CD14-positive monocyte (primary cell): ENCODE data around the gene MUC13. TPM values are rescaled to one million over a fixed set of nuclear protein-coding genes. Genes with fewer than 3 reads are reported as not detected.

Experiments
- DNase-seq, 3 donors: peaks; one replicate each; pipeline ENCODE4 v3.0.0-alpha.2; 2011 to 2022
- H2AFZ ChIP-seq: 2 replicates; pipeline ENCODE4 v1.6.0; 2012; ENCODE audit warnings: mild to moderate bottlenecking, low read depth, low read length, inconsistent platforms; ENCODE audit not compliant: insufficient read depth, poor library complexity, severe bottlenecking
- H3K27ac ChIP-seq, 2 donors: 1 replicate in 1 of 2; 2 replicates in 1 of 2; pipeline ENCODE4 v1.5.1; 2012 to 2013; ENCODE audit warnings: low read length in 2 of 2, control low read depth in 1 of 2, inconsistent platforms in 1 of 2, low read depth in 1 of 2, mild to moderate bottlenecking in 1 of 2
- H3K27me3 ChIP-seq, 2 donors: one replicate each; pipeline versions ENCODE4 v1.6.0 to v1.6.1; 2011 to 2013; ENCODE audit warnings: low read length in 2 of 2; ENCODE audit not compliant: control insufficient read depth in 2 of 2, insufficient read depth in 2 of 2
- H3K36me3 ChIP-seq, 2 donors: replicated peaks in 1 of 2; 1 replicate in 1 of 2; 2 replicates in 1 of 2; pipeline versions ENCODE4 v1.5.1 to v1.6.1; 2012 to 2013; ENCODE audit warnings: low read length in 2 of 2, control low read depth in 1 of 2, inconsistent platforms in 1 of 2, mild to moderate bottlenecking in 1 of 2; ENCODE audit not compliant: insufficient read depth in 2 of 2, control insufficient read depth in 1 of 2
- H3K4me1 ChIP-seq, 2 donors: 1 replicate in 1 of 2; 2 replicates in 1 of 2; pipeline versions ENCODE4 v1.5.1 to v1.6.1; 2012 to 2013; ENCODE audit warnings: low read length in 2 of 2, control low read depth in 1 of 2, inconsistent platforms in 1 of 2, mild to moderate bottlenecking in 1 of 2, moderate library complexity in 1 of 2; ENCODE audit not compliant: insufficient read depth in 2 of 2, control insufficient read depth in 1 of 2
- H3K4me2 ChIP-seq: replicated peaks from 2 replicates; pipeline ENCODE3; 2012; ENCODE audit warnings: low read length, moderate library complexity, mild to moderate bottlenecking; ENCODE audit not compliant: poor library complexity, severe bottlenecking; ENCODE audit errors: extremely low read depth
- H3K4me3 ChIP-seq, 3 experiments: fragments of 200-600 bp in 1 of 3; sonication (generic) in 1 of 3; replicated peaks in 1 of 3; 1 replicate in 2 of 3; 2 replicates in 1 of 3; pipeline ENCODE4 v1.5.1; 2011 to 2013; ENCODE audit warnings: low read length in 3 of 3, mild to moderate bottlenecking in 3 of 3, control low read depth in 2 of 3, low read depth in 2 of 3, inconsistent platforms in 1 of 3, moderate library complexity in 1 of 3
- H3K79me2 ChIP-seq: 2 replicates; pipeline ENCODE4 v1.6.0; 2012; ENCODE audit warnings: mild to moderate bottlenecking, control low read depth, inconsistent platforms, low read length, moderate library complexity; ENCODE audit not compliant: insufficient read depth
- H3K9ac ChIP-seq: 2 replicates; pipeline ENCODE4 v1.6.0; 2017; ENCODE audit warnings: low read length, mild to moderate bottlenecking; ENCODE audit not compliant: insufficient read depth, poor library complexity, severe bottlenecking
- H3K9me3 ChIP-seq, 2 donors: replicated peaks in 1 of 2; 1 replicate in 1 of 2; 2 replicates in 1 of 2; pipeline versions ENCODE4 v1.5.1 to v1.6.1; 2012 to 2013; ENCODE audit warnings: low read length in 2 of 2, control low read depth in 1 of 2; ENCODE audit not compliant: control insufficient read depth in 1 of 2, insufficient read depth in 1 of 2
- H4K20me1 ChIP-seq: 2 replicates; pipeline ENCODE4 v1.6.0; 2012; ENCODE audit warnings: mild to moderate bottlenecking, low read length, control low read depth, moderate library complexity; ENCODE audit not compliant: insufficient read depth
- H3K27ac Mint-ChIP-seq, 7 donors: one replicate each; pipeline ENCODE4 v1.8.0; 2020; ENCODE audit warnings: mild to moderate bottlenecking in 7 of 7, mixed read lengths in 7 of 7, moderate library complexity in 6 of 7, inconsistent platforms in 2 of 7
- H3K27me3 Mint-ChIP-seq, 3 donors: one replicate each; pipeline ENCODE4 v1.8.0; 2021 to 2022; ENCODE audit warnings: low read depth in 3 of 3, mild to moderate bottlenecking in 3 of 3, mixed read lengths in 3 of 3, moderate library complexity in 3 of 3, inconsistent platforms in 1 of 3
- H3K36me3 Mint-ChIP-seq, 2 donors: one replicate each; pipeline ENCODE4 v1.8.0; 2020; ENCODE audit warnings: mixed read lengths in 2 of 2, inconsistent platforms in 1 of 2, mild to moderate bottlenecking in 1 of 2
- H3K4me1 Mint-ChIP-seq: one replicate; pipeline ENCODE4 v1.8.0; 2020; ENCODE audit warnings: mild to moderate bottlenecking, mixed read lengths
- H3K4me3 Mint-ChIP-seq, 2 donors: one replicate each; pipeline ENCODE4 v1.8.0; 2020; ENCODE audit warnings: mild to moderate bottlenecking in 2 of 2, mixed read lengths in 2 of 2, moderate library complexity in 1 of 2
- H3K9me3 Mint-ChIP-seq, 7 donors: one replicate each; pipeline ENCODE4 v1.8.0; 2020 to 2022; ENCODE audit warnings: mixed read lengths in 7 of 7, mild to moderate bottlenecking in 6 of 7, moderate library complexity in 6 of 7, inconsistent platforms in 2 of 7
- CTCF ChIP-seq: fragments of 200-600 bp; IDR thresholded peaks from one replicate; pipeline ENCODE4 v1.8.0; 2022; ENCODE audit warnings: antibody characterized with exemption, mild to moderate bottlenecking
- WGBS: methylation state at CpG from one replicate; pipeline ENCODE4 v1.1.5; 2013; ENCODE audit warnings: missing lambda C conversion rate; ENCODE audit not compliant: insufficient coverage; 5-methylcytosine and 5-hydroxymethylcytosine counted together
- intact Hi-C, 2 donors: fragments of 100-400 bp; cut with micrococcal nuclease; formaldehyde crosslinking; loops; one replicate each; pipeline versions ENCODE4 v1.15.0 to v1.15.1; 2023
- polyA plus RNA-seq, 3 donors: library from polyadenylated mRNA; depleted of rRNA in 1 of 3; unstranded in 2 of 3; stranded (reverse) in 1 of 3; fragments of 300-500 nt in 2 of 3; fragments of >200 nt in 1 of 3; fragmentation: Illumina TruSeq in 2 of 3; gene quantifications; 1 replicate in 2 of 3; 2 replicates in 1 of 3; pipeline ENCODE4 v1.2.3, GENCODE V29; 2012 to 2021

Gene MUC13
- polyA plus RNA-seq, 3 donors: not detected

- no peaks in the 10 kb centered on the region for H3K36me3 Mint-ChIP-seq
- H2AFZ ChIP-seq: no peak overlapping the region
- H3K79me2 ChIP-seq: no peaks in the 10 kb centered on the region
- peaks cover 0 to 8% of the 10 kb centered on the region in 2 donors for H3K4me1 ChIP-seq
- intact Hi-C loops: no loop called here
- H3K36me3 ChIP-seq: no peaks in the 10 kb centered on the region
- H3K9me3 Mint-ChIP-seq: no peaks in the 10 kb centered on the region
- no peak for DNase-seq
- no peak overlapping the region for H3K4me2 ChIP-seq
- no peaks in the 10 kb centered on the region for H4K20me1 ChIP-seq
- WGBS: 100% methylated on average over 2 of the region's 2 CpGs
- H3K27ac Mint-ChIP-seq: peak overlapping the region in 1 of 7 donors; percentile 74
- TF ChIP-seq CTCF: no peak
- H3K9ac ChIP-seq: no peak overlapping the region
- peaks cover 8% of the 10 kb centered on the region for H3K4me1 Mint-ChIP-seq
- peaks cover 2 to 5% (median 4%) of the 10 kb centered on the region in 3 donors for H3K27me3 Mint-ChIP-seq
- H3K27ac ChIP-seq: no peak overlapping the region
- no peak overlapping the region for H3K4me3 Mint-ChIP-seq
- no peaks in the 10 kb centered on the region for H3K9me3 ChIP-seq
- no peak overlapping the region for H3K4me3 ChIP-seq
- H3K27me3 ChIP-seq: no peaks in the 10 kb centered on the region
Observed at GRCh38 chr3:124918524-124918923, 16.0 kb downstream of the MUC13 start.

GRCh38 chr3:124916837-124917409 lies 17.6 kb downstream of the MUC13 start:
- peak in 1 of 3 donors; percentile 5 for DNase-seq
- H3K27me3 Mint-ChIP-seq: peaks cover 2 to 7% (median 4%) of the 10 kb centered on the region in 3 donors
- H3K36me3 ChIP-seq: no peaks in the 10 kb centered on the region
- no peak overlapping the region for H3K4me3 Mint-ChIP-seq
- H3K36me3 Mint-ChIP-seq: no peaks in the 10 kb centered on the region
- no peaks in the 10 kb centered on the region for H3K27me3 ChIP-seq
- no peaks in the 10 kb centered on the region for H3K79me2 ChIP-seq
- TF ChIP-seq CTCF: no peak
- WGBS: 48% methylated on average over 6 of the region's 8 CpGs
- H3K4me3 ChIP-seq: no peak overlapping the region
- no peaks in the 10 kb centered on the region for H3K9me3 ChIP-seq
- peak overlapping the region; percentile 63 for H2AFZ ChIP-seq
- H3K27ac Mint-ChIP-seq: no peak overlapping the region
- H3K4me1 ChIP-seq: peaks cover 0 to 8% of the 10 kb centered on the region in 2 donors
- H3K4me2 ChIP-seq: no peak overlapping the region
- H4K20me1 ChIP-seq: no peaks in the 10 kb centered on the region
- H3K9me3 Mint-ChIP-seq: no peaks in the 10 kb centered on the region
- H3K27ac ChIP-seq: no peak overlapping the region
- intact Hi-C loops: no loop called here
- H3K4me1 Mint-ChIP-seq: peaks cover 8% of the 10 kb centered on the region
- no peak overlapping the region for H3K9ac ChIP-seq
